Gastrocnemius medialis (tissue), 4 donors: ENCODE results near the gene GALNT15. TPM values are rescaled to one million over a fixed set of nuclear protein-coding genes. Genes with fewer than 3 reads are reported as not detected.

Source experiments
- ATAC-seq, 2 donors: fragments of 150-250 bp; one replicate each; pipeline ENCODE4 v1.9.1; 2016
- DNase-seq, 2 donors: peaks; one replicate each; pipeline ENCODE4 v3.0.0-alpha.2; 2019
- H3K27ac ChIP-seq, 4 donors: fragments of 200-600 bp; sonication (generic); 1 replicate in 1 of 4; 2 replicates in 3 of 4; pipeline ENCODE4 v1.5.1; 2016 to 2018; ENCODE audit warnings: mild to moderate bottlenecking in 2 of 4, moderate library complexity in 1 of 4
- H3K27me3 ChIP-seq, 3 donors: fragments of 200-600 bp; sonication (generic) in 2 of 3; 1 replicate in 1 of 3; 2 replicates in 2 of 3; pipeline versions ENCODE4 v1.5.1 to v1.6.0; 2016 to 2019; ENCODE audit warnings: mild to moderate bottlenecking in 1 of 3, moderate library complexity in 1 of 3
- H3K36me3 ChIP-seq, 2 donors: fragments of 200-600 bp; sonication (generic) in 1 of 2; one replicate each; pipeline ENCODE4 v1.5.1; 2017 to 2018
- H3K4me1 ChIP-seq, 2 donors: fragments of 200-600 bp; sonication (generic) in 1 of 2; one replicate each; pipeline ENCODE4 v1.5.1; 2016 to 2017; ENCODE audit warnings: mild to moderate bottlenecking in 2 of 2
- H3K4me3 ChIP-seq, 4 donors: fragments of 200-600 bp; sonication (generic) in 3 of 4; 1 replicate in 1 of 4; 2 replicates in 3 of 4; pipeline ENCODE4 v1.5.1; 2016 to 2019; ENCODE audit warnings: mild to moderate bottlenecking in 2 of 4
- H3K9me3 ChIP-seq, 3 donors: fragments of 200-600 bp; sonication (generic) in 2 of 3; 1 replicate in 1 of 3; 2 replicates in 2 of 3; pipeline ENCODE4 v1.5.1; 2016 to 2019
- CTCF ChIP-seq, 5 experiments: fragments of 450-650 bp in 3 of 5; fragments of 200-600 bp in 2 of 5; sonication (generic) in 2 of 5; IDR thresholded peaks in 4 of 5; conservative IDR thresholded peaks in 1 of 5; 1 replicate in 4 of 5; 2 replicates in 1 of 5; pipeline ENCODE4 v1.5.1; 2016 to 2019; ENCODE audit warnings: antibody characterized with exemption in 5 of 5, mild to moderate bottlenecking in 3 of 5, moderate library complexity in 3 of 5
- POLR2A ChIP-seq, 2 donors: fragments of 450-650 bp; IDR thresholded peaks; one replicate each; pipeline ENCODE4 v1.6.1; 2017; ENCODE audit warnings: antibody characterized with exemption in 2 of 2, mild to moderate bottlenecking in 2 of 2, moderate library complexity in 2 of 2
- in situ Hi-C, 4 donors: fragments of 200-750 bp; cut with MboI; loops; one replicate each; pipeline versions ENCODE4 v1.15.0 to v1.8.0; 2017; ENCODE audit warnings: low sequenced_read_pairs in 4 of 4
- intact Hi-C: fragments of 100-400 bp; cut with DNase I; formaldehyde crosslinking; loops from one replicate; pipeline ENCODE4 v1.15.1; 2023; ENCODE audit warnings: low total_unique reads
- total RNA-seq, 4 donors: library from RNA; depleted of rRNA; stranded (reverse); fragments of >200 nt; gene quantifications; one replicate each; pipeline versions ENCODE4 v1.1.0 to v1.2.3, GENCODE V29; 2016

The GALNT15 gene
- total RNA-seq, 4 donors from 2014 or later = 57.6 to 94.0 (median 79.6) TPM

GRCh38 chr3:16177382-16177781 lies 2.9 kb downstream of the GALNT15 start:
- H3K4me1 ChIP-seq = peaks cover 10 to 35% of the 10 kb centered on the region in 2 donors
- no peak for TF ChIP-seq POLR2A (IDR thresholded peaks at IDR 0.05)
- no peak for TF ChIP-seq CTCF (IDR thresholded peaks at IDR 0.05 in 4 of 5, conservative IDR thresholded peaks at IDR 0.05 in 1 of 5)
- DNase-seq (no peak), ATAC-seq (no peak)
- H3K4me3 ChIP-seq = peak overlapping the region; percentile 51 to 66 (median 64)
- H3K36me3 ChIP-seq = peaks cover 0 to 11% of the 10 kb centered on the region in 2 donors
- no peaks in the 10 kb centered on the region for H3K27me3 ChIP-seq
- peak overlapping the region; percentile 75 to 84 (median 80) for H3K27ac ChIP-seq
- H3K9me3 ChIP-seq = no peaks in the 10 kb centered on the region
- in situ Hi-C loops (loop anchor here in 2 of 4 donors (10.0 to 25.0 kb wide), 2 partner anchors 67 to 365 kb away; no protein-coding TSS in a partner anchor), intact Hi-C loops (loop anchor here (5.0 kb wide), 2 partner anchors 360 to 545 kb away; no protein-coding TSS in a partner anchor)

GRCh38 chr3:16177962-16178627 lies 3.6 kb downstream of the GALNT15 start:
- in situ Hi-C loops (loop anchor here in 2 of 4 donors (10.0 to 25.0 kb wide), 2 partner anchors 67 to 366 kb away; no protein-coding TSS in a partner anchor), intact Hi-C loops (loop anchor here (1.0 to 5.0 kb wide), 3 partner anchors 130 to 546 kb away; no protein-coding TSS in a partner anchor)
- DNase-seq = peak; percentile 56 to 77
- TF ChIP-seq CTCF (IDR thresholded peaks at IDR 0.05 in 4 of 5, conservative IDR thresholded peaks at IDR 0.05 in 1 of 5) = peak; percentile 94 to 99 (median 97)
- TF ChIP-seq POLR2A (IDR thresholded peaks at IDR 0.05) = no peak
- H3K4me1 ChIP-seq = peaks cover 10 to 33% of the 10 kb centered on the region in 2 donors
- peaks cover 0 to 11% of the 10 kb centered on the region in 2 donors for H3K36me3 ChIP-seq
- peak overlapping the region; percentile 51 to 66 (median 64) for H3K4me3 ChIP-seq
- no peaks in the 10 kb centered on the region for H3K9me3 ChIP-seq
- H3K27ac ChIP-seq = peak overlapping the region in 3 of 4 donors; percentile 77 to 84 (median 82)
- no peaks in the 10 kb centered on the region for H3K27me3 ChIP-seq
- ATAC-seq = peak; percentile 12 to 47

- TF ChIP-seq POLR2A (IDR thresholded peaks at IDR 0.05) = no peak
- peak in 2 of 5 experiments; percentile 17 to 44 for TF ChIP-seq CTCF (IDR thresholded peaks at IDR 0.05 in 4 of 5, conservative IDR thresholded peaks at IDR 0.05 in 1 of 5)
- Histone ChIP-seq H3K27ac (peak overlapping the region; percentile 24 to 82 (median 27)), H3K4me1 (peaks cover 6 to 28% of the 10 kb centered on the region in 2 donors), H3K27me3 (no peaks in the 10 kb centered on the region), H3K9me3 (no peaks in the 10 kb centered on the region), H3K36me3 (peaks cover 0 to 11% of the 10 kb centered on the region in 2 donors), H3K4me3 (peak overlapping the region; percentile 51 to 66 (median 64))
- ATAC-seq = no peak
- DNase-seq = no peak
- in situ Hi-C loops (loop anchor here in 2 of 4 donors (10.0 to 25.0 kb wide), 2 partner anchors 66 to 366 kb away; no protein-coding TSS in a partner anchor), intact Hi-C loops (loop anchor here (1.0 to 5.0 kb wide), 3 partner anchors 130 to 546 kb away; no protein-coding TSS in a partner anchor)
These were observed 4.1 kb downstream of the GALNT15 start for GRCh38 chr3:16178628-16178988.

- peak overlapping the region; percentile 24 to 82 (median 27) for H3K27ac ChIP-seq
- ATAC-seq (no peak), DNase-seq (no peak)
- peaks cover 0 to 22% of the 10 kb centered on the region in 2 donors for H3K4me1 ChIP-seq
- in situ Hi-C loops (loop anchor here in 2 of 4 donors (10.0 to 25.0 kb wide), 2 partner anchors 66 to 367 kb away; no protein-coding TSS in a partner anchor), intact Hi-C loops (loop anchor here (5.0 kb wide), 2 partner anchors 362 to 547 kb away; no protein-coding TSS in a partner anchor)
- peak overlapping the region; percentile 4 to 66 (median 64) for H3K4me3 ChIP-seq
- peaks cover 0 to 11% of the 10 kb centered on the region in 2 donors for H3K36me3 ChIP-seq
- no peaks in the 10 kb centered on the region for H3K27me3 ChIP-seq
- no peaks in the 10 kb centered on the region for H3K9me3 ChIP-seq
- TF ChIP-seq POLR2A (IDR thresholded peaks at IDR 0.05) = no peak
- TF ChIP-seq CTCF (IDR thresholded peaks at IDR 0.05 in 4 of 5, conservative IDR thresholded peaks at IDR 0.05 in 1 of 5) = no peak
These were observed 4.8 kb downstream of the GALNT15 start for GRCh38 chr3:16179261-16179660.
